ENCODE measurements around the gene ALDH3B1. TPM values are rescaled to one million over a fixed set of nuclear protein-coding genes. Genes with fewer than 3 reads are reported as not detected.

ALDH3B1 gene
- total RNA-seq, 3 donors from 2014 or later = 9.8 to 26.4 (median 20.6) TPM

DNA sequence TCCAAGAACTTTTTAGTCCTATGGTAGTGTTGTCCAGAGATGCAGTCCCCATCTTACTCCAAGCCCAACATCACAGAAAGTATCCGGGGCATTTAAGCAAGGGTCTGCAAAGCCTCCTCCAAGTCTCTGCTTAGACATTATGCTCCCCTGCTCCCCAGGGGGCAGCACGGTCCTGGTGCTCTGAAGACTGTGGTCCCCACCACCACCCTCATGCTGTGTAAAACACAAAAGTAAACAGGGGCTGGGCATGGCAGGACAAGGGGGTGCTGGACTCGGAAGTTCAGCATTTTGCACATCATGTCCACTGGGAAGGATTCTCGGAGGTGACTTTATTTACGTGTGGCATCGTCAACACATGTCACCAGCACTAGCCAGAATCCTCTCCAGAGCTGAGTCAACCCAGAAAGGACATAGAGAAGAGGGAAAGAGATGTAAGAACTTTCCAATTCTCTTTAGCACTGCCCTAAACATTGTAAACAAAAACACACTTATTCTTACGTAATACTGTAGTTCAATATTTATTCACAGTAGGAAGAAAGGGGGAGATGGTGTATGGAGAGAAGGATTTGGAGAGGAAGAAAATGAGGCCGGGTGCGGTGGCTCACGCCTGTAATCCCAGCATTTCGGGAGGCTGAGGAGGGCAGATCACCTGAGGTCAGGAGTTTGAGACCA, 66.4 kb downstream of the ALDH3B1 start:
- Histone ChIP-seq H3K4me3 (no peak overlapping the region), H3K36me3 (no peaks in the 10 kb centered on the region)
- intact Hi-C loops (cut with DNase I; ENCODE audit: low total_unique reads) = no loop called here

DNA sequence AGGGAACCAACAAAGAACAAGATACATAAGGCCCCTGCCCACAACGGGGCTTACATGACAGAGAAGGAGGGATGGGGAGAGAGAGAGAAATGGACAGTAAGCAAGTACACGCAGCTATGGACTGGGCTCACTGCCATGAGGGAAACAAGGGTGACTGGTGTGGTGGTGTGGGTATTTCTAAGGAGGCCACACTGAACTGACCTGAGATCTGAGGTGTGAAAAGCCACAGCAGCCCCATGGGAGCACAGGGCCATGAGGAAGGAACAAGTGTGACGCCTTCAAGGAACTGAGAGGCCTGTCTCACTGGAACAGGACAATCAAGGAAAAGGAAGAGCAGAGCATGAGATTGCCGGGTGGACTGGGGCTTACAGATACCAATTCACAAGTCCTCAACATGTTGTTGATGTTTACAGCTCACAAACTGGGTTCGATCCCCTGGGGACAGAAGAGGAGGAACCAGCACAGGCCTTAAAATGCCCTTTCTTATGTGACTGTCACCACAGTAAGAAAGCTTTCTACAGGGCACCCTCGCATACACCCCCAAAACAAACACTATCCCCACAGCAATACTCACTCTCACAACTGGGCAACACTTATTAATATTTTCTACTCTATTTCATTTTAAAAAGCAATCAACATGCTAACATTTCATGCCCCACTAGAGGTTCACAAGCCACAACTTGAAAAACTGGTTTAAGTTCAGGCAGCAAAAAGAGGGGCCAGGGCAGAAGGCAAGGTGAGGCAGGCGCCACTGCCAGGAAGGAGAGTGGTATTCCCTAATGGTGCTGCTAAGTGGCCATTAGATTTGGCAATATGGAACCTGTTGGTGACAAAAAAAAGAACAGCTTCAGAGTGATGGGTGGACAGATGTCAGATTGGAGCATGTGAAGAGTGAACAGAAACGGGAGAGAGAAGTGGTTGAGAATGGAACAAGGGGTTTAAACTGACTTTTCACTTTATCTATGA, 67.8 kb downstream of the ALDH3B1 start:
- Histone ChIP-seq H3K4me1 (no peaks in the 10 kb centered on the region), H3K9me3 (no peaks in the 10 kb centered on the region), H3K36me3 (no peaks in the 10 kb centered on the region), H3K4me3 (no peak overlapping the region), H3K27ac (peak overlapping the region in 1 of 2 donors; percentile 23), H3K27me3 (no peaks in the 10 kb centered on the region)
- no peak for TF ChIP-seq POLR2AphosphoS5 (IDR thresholded peaks at IDR 0.05)
- TF ChIP-seq, protein P1, sequence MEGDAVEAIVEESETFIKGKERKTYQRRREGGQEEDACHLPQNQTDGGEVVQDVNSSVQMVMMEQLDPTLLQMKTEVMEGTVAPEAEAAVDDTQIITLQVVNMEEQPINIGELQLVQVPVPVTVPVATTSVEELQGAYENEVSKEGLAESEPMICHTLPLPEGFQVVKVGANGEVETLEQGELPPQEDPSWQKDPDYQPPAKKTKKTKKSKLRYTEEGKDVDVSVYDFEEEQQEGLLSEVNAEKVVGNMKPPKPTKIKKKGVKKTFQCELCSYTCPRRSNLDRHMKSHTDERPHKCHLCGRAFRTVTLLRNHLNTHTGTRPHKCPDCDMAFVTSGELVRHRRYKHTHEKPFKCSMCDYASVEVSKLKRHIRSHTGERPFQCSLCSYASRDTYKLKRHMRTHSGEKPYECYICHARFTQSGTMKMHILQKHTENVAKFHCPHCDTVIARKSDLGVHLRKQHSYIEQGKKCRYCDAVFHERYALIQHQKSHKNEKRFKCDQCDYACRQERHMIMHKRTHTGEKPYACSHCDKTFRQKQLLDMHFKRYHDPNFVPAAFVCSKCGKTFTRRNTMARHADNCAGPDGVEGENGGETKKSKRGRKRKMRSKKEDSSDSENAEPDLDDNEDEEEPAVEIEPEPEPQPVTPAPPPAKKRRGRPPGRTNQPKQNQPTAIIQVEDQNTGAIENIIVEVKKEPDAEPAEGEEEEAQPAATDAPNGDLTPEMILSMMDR (IDR thresholded peaks at IDR 0.05) = no peak
- no peak for TF ChIP-seq POLR2A (IDR thresholded peaks at IDR 0.05)
- peak in 1 of 2 donors; percentile 29 for DNase-seq (ENCODE audit: low spot score in 2 of 2)
- intact Hi-C loops (cut with DNase I; ENCODE audit: low total_unique reads) = no loop called here

More for the DNA sequence above, 66.4 kb downstream of the ALDH3B1 start:
- DNase-seq (ENCODE audit: low spot score in 2 of 2) = no peak
- no peaks in the 10 kb centered on the region for H3K4me1 ChIP-seq
- no peak overlapping the region for H3K27ac ChIP-seq
- no peaks in the 10 kb centered on the region for H3K27me3 ChIP-seq
- H3K9me3 ChIP-seq = no peaks in the 10 kb centered on the region
- TF ChIP-seq, protein P1 (IDR thresholded peaks at IDR 0.05) = no peak
- TF ChIP-seq POLR2AphosphoS5 (IDR thresholded peaks at IDR 0.05) (no peak), POLR2A (IDR thresholded peaks at IDR 0.05) (no peak)

Other genes with a start within 250 kb of the ALDH3B1 start
- 10 to 100 TPM; 40.3 to 63.7 (median 49.8) TPM for gene UNC93B1, start 6.2 kb upstream of the ALDH3B1 start, total RNA-seq
- gene NDUFS8, start 20.4 kb downstream of the ALDH3B1 start, total RNA-seq = 100 to 1,000 TPM; 105 to 117 (median 117) TPM
- gene TCIRG1, start 28.7 kb downstream of the ALDH3B1 start, total RNA-seq = 100 to 1,000 TPM in 1 of 3 donors, 10 to 100 TPM in 2; 71.4 to 135 (median 90.3) TPM
- gene CHKA, start 111.1 kb downstream of the ALDH3B1 start, total RNA-seq = 10 to 100 TPM; 52.1 to 73.0 (median 71.7) TPM
- 10 to 100 TPM; 35.2 to 74.6 (median 43.9) TPM for gene KMT5B, start 203.0 kb downstream of the ALDH3B1 start, total RNA-seq